Fibroblast of the aortic adventitia (primary cell): ENCODE measurements around the gene MASP1. TPM values are rescaled to one million over a fixed set of nuclear protein-coding genes. Genes with fewer than 3 reads are reported as not detected.
A peak's percentile ranks its signal among the peaks of the same experiment; 100 is the strongest.

Source experiments
- DNase-seq: peaks from one replicate; pipeline ENCODE4 v3.0.0-alpha.2; 2010; ENCODE audit warnings: low read depth
- H3K4me3 ChIP-seq: 2 replicates; pipeline ENCODE4 v1.5.1; 2011; ENCODE audit warnings: low read depth, mild to moderate bottlenecking, control low read depth, low read length, moderate library complexity
- CTCF ChIP-seq: IDR thresholded peaks from 2 replicates; pipeline ENCODE4 v1.5.1; 2011; ENCODE audit warnings: mild to moderate bottlenecking, low read length, control low read depth, inconsistent platforms; ENCODE audit not compliant: insufficient read depth
- total RNA-seq: library from RNA; depleted of rRNA; stranded (reverse); fragments of >200 nt; gene quantifications from 2 replicates; pipeline ENCODE4 v1.2.3, GENCODE V29; 2012; ENCODE audit warnings: low replicate concordance

MASP1 gene
- total RNA-seq, 1 donor: 19.2 TPM

DNA sequence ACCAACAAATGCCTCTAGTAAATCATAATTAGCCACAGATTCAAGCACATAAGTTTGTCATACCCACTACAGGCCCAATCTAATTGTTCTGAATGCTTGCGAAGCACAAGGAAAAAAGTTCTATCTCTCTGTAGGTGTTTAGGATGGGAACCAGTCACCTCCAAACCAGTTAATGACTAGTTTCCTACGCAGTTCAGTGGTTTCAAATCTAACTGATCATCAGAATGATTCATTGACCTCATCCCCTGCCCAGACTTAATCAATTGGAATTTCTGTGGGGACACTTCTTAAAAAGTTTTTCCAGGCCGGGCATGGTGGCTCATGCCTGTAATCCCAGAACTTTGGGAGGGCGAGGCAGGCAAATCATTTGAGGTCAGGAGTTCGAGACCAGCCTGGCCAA lies 24.3 kb upstream of the MASP1 start:
- no peak for DNase-seq
- TF ChIP-seq CTCF: no peak
- no peak overlapping the region for H3K4me3 ChIP-seq

GRCh38 chr3:187314176-187314575 lies 22.6 kb upstream of the MASP1 start:
- no peak for DNase-seq
- no peak for TF ChIP-seq CTCF
- H3K4me3 ChIP-seq: no peak overlapping the region

GRCh38 chr3:187310954-187311470 lies 19.5 kb upstream of the MASP1 start:
- H3K4me3 ChIP-seq: no peak overlapping the region
- DNase-seq: no peak
- no peak for TF ChIP-seq CTCF

GRCh38 chr3:187310226-187310625 lies 18.7 kb upstream of the MASP1 start:
- DNase-seq: no peak

DNA sequence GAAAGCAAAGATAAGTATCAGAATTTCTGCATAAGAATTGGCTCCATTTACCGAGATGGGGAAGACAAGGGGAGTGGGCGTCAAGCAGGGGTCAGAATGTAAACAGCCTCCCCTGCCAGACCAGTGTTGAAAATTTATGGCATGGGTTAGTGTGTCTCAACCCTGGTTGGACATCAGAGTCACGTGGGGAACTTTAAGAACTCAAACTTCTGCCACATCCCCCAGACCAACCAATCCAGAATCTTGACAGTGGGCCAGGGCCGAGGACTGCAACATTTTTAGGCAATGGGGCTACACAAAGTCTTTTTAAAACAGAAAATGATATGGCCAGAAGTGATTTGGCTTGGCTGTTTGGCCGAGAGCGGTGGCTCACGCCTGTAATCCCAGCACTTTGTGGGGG lies 14.3 kb upstream of the MASP1 start:
- no peak for DNase-seq
- no peak for TF ChIP-seq CTCF
- H3K4me3 ChIP-seq: no peak overlapping the region

More at GRCh38 chr3:187310226-187310625, 18.7 kb upstream of the MASP1 start:
- TF ChIP-seq CTCF: no peak
- H3K4me3 ChIP-seq: no peak overlapping the region

GRCh38 chr3:187299611-187300010 lies 8.1 kb upstream of the MASP1 start:
- DNase-seq: no peak
- H3K4me3 ChIP-seq: no peak overlapping the region
- no peak for TF ChIP-seq CTCF

DNA sequence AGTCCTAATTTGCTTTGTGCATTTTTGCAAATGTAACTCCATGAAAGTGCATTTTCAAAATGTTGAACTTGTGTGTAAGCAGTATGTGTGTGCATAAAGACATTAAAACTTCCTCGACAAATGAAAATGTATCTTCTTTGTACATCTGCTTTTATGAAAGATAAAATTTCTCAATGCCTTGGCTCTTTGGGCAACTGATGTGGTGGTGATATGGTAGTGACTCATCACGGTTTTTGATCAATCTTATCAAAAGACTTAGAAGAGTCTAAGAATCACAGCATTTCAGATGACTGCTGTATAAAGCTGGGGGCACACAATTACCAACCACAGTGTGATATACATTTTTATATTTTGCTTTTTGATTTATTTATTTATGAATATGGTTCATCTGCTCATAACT lies 5.4 kb upstream of the MASP1 start:
- TF ChIP-seq CTCF: no peak
- peak; percentile 18 for DNase-seq
- H3K4me3 ChIP-seq: no peak overlapping the region
